ENCODE measurements around the gene AKAP4. TPM values are rescaled to one million over a fixed set of nuclear protein-coding genes. Genes with fewer than 3 reads are reported as not detected.
A peak's percentile ranks its signal among the peaks of the same experiment; 100 is the strongest.

AKAP4 gene
- total RNA-seq, 1 donor from 2014 or later = not detected

DNA sequence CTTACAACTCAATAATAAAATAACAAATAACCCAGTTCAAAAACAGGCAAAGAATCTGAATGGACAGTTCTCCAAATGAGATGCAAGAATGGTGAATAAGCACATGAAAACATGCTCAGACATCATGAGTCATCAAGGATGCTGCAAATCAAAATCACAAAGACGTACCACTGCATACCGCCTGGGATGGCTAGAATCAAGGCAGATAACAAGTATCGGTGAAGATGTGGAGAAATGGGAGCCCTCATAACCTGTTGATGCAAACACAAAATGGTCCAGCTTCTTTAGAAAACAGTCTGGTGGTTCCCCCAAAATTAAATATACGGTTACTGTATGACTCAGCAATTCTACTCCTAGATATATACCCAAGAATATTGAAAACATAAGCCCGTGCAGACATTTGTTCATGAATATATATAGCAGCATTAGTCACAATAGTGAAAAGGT is 32.5 kb downstream of the AKAP4 start:
- Histone ChIP-seq H3K4me1 (no peaks in the 10 kb centered on the region), H3K9me3 (no peaks in the 10 kb centered on the region), H3K27ac (no peak overlapping the region), H3K36me3 (no peaks in the 10 kb centered on the region), H3K27me3 (ENCODE audit: low read depth) (no peaks in the 10 kb centered on the region), H3K4me3 (no peak overlapping the region)
- ATAC-seq = no peak
- intact Hi-C loops (cut with DNase I) = no loop called here
- TF ChIP-seq CTCF (IDR thresholded peaks at IDR 0.05) = no peak
- DNase-seq = no peak

- no peaks in the 10 kb centered on the region for H3K9me3 ChIP-seq
- H3K36me3 ChIP-seq = no peaks in the 10 kb centered on the region
- no peaks in the 10 kb centered on the region for H3K4me1 ChIP-seq
- no peak overlapping the region for H3K27ac ChIP-seq
- peak; percentile 39 to 44 for ATAC-seq
- no peak overlapping the region for H3K4me3 ChIP-seq
- DNase-seq = no peak
- intact Hi-C loops (cut with DNase I) = no loop called here
- no peak for TF ChIP-seq CTCF (IDR thresholded peaks at IDR 0.05)
- H3K27me3 ChIP-seq (ENCODE audit: low read depth) = no peaks in the 10 kb centered on the region
These were observed 33.4 kb downstream of the AKAP4 start for GRCh38 chrX:50167366-50167765.

DNA sequence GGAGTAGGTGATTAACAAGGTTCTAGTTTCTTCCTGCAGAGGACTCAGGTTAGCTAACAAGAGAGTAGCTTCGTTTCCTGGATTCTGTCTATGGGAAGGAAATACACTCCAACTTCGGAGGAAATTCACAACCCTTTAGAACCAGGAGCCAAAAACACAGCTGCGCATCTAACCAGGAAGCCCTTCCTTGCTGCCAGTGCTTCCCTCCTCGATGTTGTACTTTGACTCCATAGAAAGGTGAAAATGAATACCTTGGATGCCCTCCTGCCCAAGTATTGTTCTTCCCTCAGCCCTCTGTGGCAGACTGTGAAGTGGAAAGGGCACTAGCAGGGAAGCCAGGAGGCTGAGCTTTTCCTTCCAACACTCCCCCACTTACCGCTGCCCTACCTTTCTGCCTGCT is 35.1 kb downstream of the AKAP4 start:
- no peak for TF ChIP-seq CTCF (IDR thresholded peaks at IDR 0.05)
- Histone ChIP-seq H3K27me3 (ENCODE audit: low read depth) (no peaks in the 10 kb centered on the region), H3K4me3 (no peak overlapping the region), H3K27ac (no peak overlapping the region), H3K36me3 (no peaks in the 10 kb centered on the region), H3K4me1 (no peaks in the 10 kb centered on the region), H3K9me3 (no peaks in the 10 kb centered on the region)
- DNase-seq = no peak
- intact Hi-C loops (cut with DNase I) = no loop called here
- no peak for ATAC-seq

DNA sequence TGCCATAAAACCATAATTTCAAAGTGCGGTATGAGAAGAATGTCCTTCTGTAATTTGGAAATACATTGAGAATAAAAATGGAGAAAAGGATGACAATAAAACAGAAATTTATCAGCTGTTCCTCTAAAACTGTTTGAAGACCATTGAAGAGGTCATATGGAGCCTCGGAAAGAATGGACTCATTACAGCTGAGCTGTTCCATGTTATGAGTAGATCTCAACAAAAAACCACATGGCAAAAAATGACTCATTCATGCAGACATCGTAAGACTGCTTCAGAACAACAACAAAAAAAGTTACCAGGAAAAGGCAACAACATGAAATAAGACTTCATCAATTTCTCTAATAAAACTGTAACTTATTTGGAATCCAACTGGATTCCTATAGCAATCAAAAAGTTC is 39.7 kb downstream of the AKAP4 start:
- intact Hi-C loops (cut with DNase I) = no loop called here
- Histone ChIP-seq H3K27ac (no peak overlapping the region), H3K4me3 (no peak overlapping the region), H3K9me3 (no peaks in the 10 kb centered on the region), H3K36me3 (no peaks in the 10 kb centered on the region), H3K27me3 (ENCODE audit: low read depth) (no peaks in the 10 kb centered on the region), H3K4me1 (no peaks in the 10 kb centered on the region)
- ATAC-seq = no peak
- DNase-seq = no peak
- no peak for TF ChIP-seq CTCF (IDR thresholded peaks at IDR 0.05)

DNA sequence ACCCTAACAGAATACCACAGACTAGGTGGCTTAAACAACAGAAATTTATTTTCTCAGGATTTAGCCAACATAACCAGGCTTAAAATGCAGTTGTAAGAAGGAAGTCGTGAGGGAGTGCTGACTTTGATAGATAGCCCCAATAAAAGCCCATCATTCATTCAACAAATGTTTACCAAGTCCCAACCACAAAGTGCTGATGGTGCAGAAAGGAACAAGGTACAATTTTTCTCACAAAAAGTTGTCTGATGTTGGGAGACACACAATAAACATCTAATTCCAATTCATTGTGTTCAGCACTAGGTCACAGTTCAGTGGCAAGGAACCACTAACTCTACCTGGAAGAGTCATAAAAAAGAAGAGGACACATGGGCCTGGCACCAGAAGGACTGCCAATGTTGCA is 42.2 kb downstream of the AKAP4 start:
- Histone ChIP-seq H3K4me1 (no peaks in the 10 kb centered on the region), H3K27me3 (ENCODE audit: low read depth) (no peaks in the 10 kb centered on the region), H3K9me3 (no peaks in the 10 kb centered on the region), H3K27ac (no peak overlapping the region), H3K36me3 (no peaks in the 10 kb centered on the region), H3K4me3 (no peak overlapping the region)
- no peak for DNase-seq
- intact Hi-C loops (cut with DNase I) = no loop called here
- ATAC-seq = no peak
- TF ChIP-seq CTCF (IDR thresholded peaks at IDR 0.05) = no peak

Data from lower lobe of right lung (tissue), 2 donors.